HG03469 (cell line): ENCODE results near the gene VN1R5.
"Not testable (repeated sequence)": the region's sequence is repeated elsewhere in the genome, so short reads cannot be mapped to it uniquely, and the experiment has no call there.

Source experiments
- ATAC-seq: cut with Tn5 transposase; IDR thresholded peaks from one replicate; pipeline ENCODE4 v1.9.1; 2021; ENCODE audit warnings: mild to moderate bottlenecking, moderate library complexity, moderate number of reproducible peaks; ENCODE audit not compliant: unreplicated experiment

The VN1R5 gene

GRCh38 chr1:247270003-247270402 is 14.1 kb downstream of the VN1R5 start:
- ATAC-seq = no peak

- no peak for ATAC-seq
Observed at GRCh38 chr1:247273013-247273412, 17.1 kb downstream of the VN1R5 start.

GRCh38 chr1:247274605-247275256 is 18.9 kb downstream of the VN1R5 start:
- no peak for ATAC-seq

- no peak for ATAC-seq
Observed at GRCh38 chr1:247277191-247277590, 21.3 kb downstream of the VN1R5 start.

- ATAC-seq = no peak
Observed at GRCh38 chr1:247281001-247281574, 25.2 kb downstream of the VN1R5 start.

- ATAC-seq = no peak
Observed at GRCh38 chr1:247286134-247286670, 30.3 kb downstream of the VN1R5 start.

GRCh38 chr1:247287460-247287859 is 31.6 kb downstream of the VN1R5 start:
- ATAC-seq = no peak

- ATAC-seq = no peak
Observed at GRCh38 chr1:247288341-247288740, 32.5 kb downstream of the VN1R5 start.

GRCh38 chr1:247289274-247289892 is 33.5 kb downstream of the VN1R5 start:
- ATAC-seq = not testable (repeated sequence)

GRCh38 chr1:247290576-247290975 is 34.7 kb downstream of the VN1R5 start:
- ATAC-seq = no peak

GRCh38 chr1:247291161-247291560 is 35.3 kb downstream of the VN1R5 start:
- no peak for ATAC-seq

- ATAC-seq = no peak
Observed at GRCh38 chr1:247291833-247292561, 36.1 kb downstream of the VN1R5 start.

GRCh38 chr1:247293047-247293446 is 37.2 kb downstream of the VN1R5 start:
- ATAC-seq = no peak

GRCh38 chr1:247294282-247294681 is 38.4 kb downstream of the VN1R5 start:
- ATAC-seq = no peak

GRCh38 chr1:247295274-247295684 is 39.4 kb downstream of the VN1R5 start:
- no peak for ATAC-seq

- ATAC-seq = no peak
Observed at GRCh38 chr1:247295746-247296145, 39.9 kb downstream of the VN1R5 start.

GRCh38 chr1:247296599-247297180 is 40.8 kb downstream of the VN1R5 start:
- ATAC-seq = no peak

- no peak for ATAC-seq
Observed at GRCh38 chr1:247297263-247298123, 41.6 kb downstream of the VN1R5 start.

- no peak for ATAC-seq
Observed at GRCh38 chr1:247298124-247298481, 42.2 kb downstream of the VN1R5 start.

- ATAC-seq = no peak
Observed at GRCh38 chr1:247298701-247299100, 42.8 kb downstream of the VN1R5 start.
